SK-N-MC (cell line): Measurements from ENCODE around the gene UBE4A.

Source experiments
- DNase-seq: peaks from one replicate; pipeline ENCODE4 v3.0.0-alpha.2; 2011; ENCODE audit warnings: low read depth, low spot score
- H3K27ac ChIP-seq: fragments of 200-600 bp; sonication (generic); 2 replicates; pipeline ENCODE4 v1.5.1; 2016; ENCODE audit warnings: mixed run types
- H3K36me3 ChIP-seq: fragments of 200-600 bp; sonication (generic); 2 replicates; pipeline ENCODE4 v1.6.1; 2017; ENCODE audit warnings: antibody characterized with exemption, low read length, mixed read lengths; ENCODE audit not compliant: insufficient read depth
- H3K4me3 ChIP-seq: fragments of 200-600 bp; sonication (generic); 2 replicates; pipeline ENCODE4 v1.5.1; 2016
- H3K9ac ChIP-seq: fragments of 200-600 bp; sonication (generic); 2 replicates; pipeline ENCODE4 v1.8.0; 2017; ENCODE audit warnings: mixed run types, mixed read lengths; ENCODE audit not compliant: insufficient read length
- H3K9me3 ChIP-seq: fragments of 200-600 bp; sonication (generic); 2 replicates; pipeline ENCODE4 v1.6.1; 2017; ENCODE audit warnings: low read depth, mild to moderate bottlenecking, antibody characterized with exemption, low read length, moderate library complexity, mixed read lengths
- EZH2 ChIP-seq: fragments of 200-600 bp; sonication (generic); IDR thresholded peaks from one replicate; pipeline ENCODE4 v1.6.1; 2017; ENCODE audit warnings: antibody characterized with exemption
- FOXP2 ChIP-seq: optimal IDR thresholded peaks from 2 replicates; pipeline ENCODE3; 2011; ENCODE audit warnings: mild to moderate bottlenecking, moderate library complexity; ENCODE audit not compliant: insufficient read depth; ENCODE audit errors: extremely low read length, control extremely low read depth
- POLR2AphosphoS5 ChIP-seq: IDR thresholded peaks from 2 replicates; pipeline ENCODE4 v1.6.1; 2012; ENCODE audit warnings: mild to moderate bottlenecking, low read depth, low read length, borderline replicate concordance

UBE4A gene

GRCh38 chr11:118441770-118442275, 82.4 kb downstream of the UBE4A start:
- H3K9me3 ChIP-seq, result no peaks in the 10 kb centered on the region
- no peak overlapping the region for H3K4me3 ChIP-seq
- TF ChIP-seq FOXP2, result no peak
- TF ChIP-seq POLR2AphosphoS5, result no peak
- TF ChIP-seq EZH2, result no peak
- H3K27ac ChIP-seq, result no peak overlapping the region
- H3K9ac ChIP-seq, result no peak overlapping the region
- peaks cover 66% of the 10 kb centered on the region for H3K36me3 ChIP-seq
- DNase-seq, result no peak

- TF ChIP-seq EZH2 (no peak), POLR2AphosphoS5 (no peak), FOXP2 (no peak)
- peaks cover 71% of the 10 kb centered on the region for H3K36me3 ChIP-seq
- H3K27ac ChIP-seq, result no peak overlapping the region
- no peak for DNase-seq
- H3K9ac ChIP-seq, result no peak overlapping the region
- no peaks in the 10 kb centered on the region for H3K9me3 ChIP-seq
- H3K4me3 ChIP-seq, result no peak overlapping the region
These were observed 82.9 kb downstream of the UBE4A start for GRCh38 chr11:118442301-118442700.

DNA sequence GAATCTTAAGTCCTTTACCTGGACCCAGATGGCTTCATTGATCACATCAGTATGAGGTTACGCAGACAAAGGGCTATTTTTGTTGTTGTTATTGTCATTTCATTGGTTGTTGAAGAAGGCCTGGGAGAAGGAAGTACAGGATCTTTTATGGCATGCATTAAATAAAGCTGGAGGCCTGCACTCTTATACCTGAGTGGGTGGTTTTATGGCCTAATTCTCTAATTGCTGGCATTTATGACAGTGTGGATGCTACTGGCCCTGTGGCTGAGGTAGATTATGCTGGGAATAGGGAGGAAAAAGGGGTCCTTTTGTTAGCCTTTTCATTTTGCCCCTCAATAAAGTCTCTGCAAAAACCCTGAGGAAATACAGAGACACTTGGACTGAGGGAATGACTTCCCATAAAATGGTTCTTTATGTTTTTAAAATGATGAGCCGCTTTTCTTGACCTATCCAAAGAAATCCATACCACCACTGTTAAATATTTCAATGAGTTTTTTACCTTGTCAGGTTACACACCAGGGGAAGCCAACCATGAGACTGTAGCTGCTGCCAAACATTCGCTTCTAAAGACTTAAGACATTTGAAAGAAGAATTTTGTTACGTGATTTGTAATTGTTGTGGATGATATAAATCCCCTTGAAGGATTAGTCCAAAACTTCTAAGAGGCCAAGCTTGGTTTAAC, 83.6 kb downstream of the UBE4A start:
- Histone ChIP-seq H3K9ac (no peak overlapping the region), H3K4me3 (no peak overlapping the region), H3K9me3 (no peaks in the 10 kb centered on the region), H3K36me3 (peaks cover 79% of the 10 kb centered on the region), H3K27ac (no peak overlapping the region)
- TF ChIP-seq FOXP2 (no peak), POLR2AphosphoS5 (no peak), EZH2 (no peak)
- no peak for DNase-seq

GRCh38 chr11:118443590-118444218, 84.3 kb downstream of the UBE4A start:
- H3K4me3 ChIP-seq, result no peak overlapping the region
- H3K9ac ChIP-seq, result no peak overlapping the region
- no peak for DNase-seq
- no peak for TF ChIP-seq FOXP2
- no peak for TF ChIP-seq POLR2AphosphoS5
- TF ChIP-seq EZH2, result no peak
- H3K27ac ChIP-seq, result no peak overlapping the region
- H3K9me3 ChIP-seq, result no peaks in the 10 kb centered on the region
- peaks cover 81% of the 10 kb centered on the region for H3K36me3 ChIP-seq

- peak overlapping the region; percentile 51; the same call in 1 of the 2 replicates for H3K27ac ChIP-seq
- no peak for DNase-seq
- no peak for TF ChIP-seq EZH2
- TF ChIP-seq FOXP2, result no peak
- no peak for TF ChIP-seq POLR2AphosphoS5
These were observed 88.0 kb downstream of the UBE4A start for GRCh38 chr11:118447423-118447822.

DNA sequence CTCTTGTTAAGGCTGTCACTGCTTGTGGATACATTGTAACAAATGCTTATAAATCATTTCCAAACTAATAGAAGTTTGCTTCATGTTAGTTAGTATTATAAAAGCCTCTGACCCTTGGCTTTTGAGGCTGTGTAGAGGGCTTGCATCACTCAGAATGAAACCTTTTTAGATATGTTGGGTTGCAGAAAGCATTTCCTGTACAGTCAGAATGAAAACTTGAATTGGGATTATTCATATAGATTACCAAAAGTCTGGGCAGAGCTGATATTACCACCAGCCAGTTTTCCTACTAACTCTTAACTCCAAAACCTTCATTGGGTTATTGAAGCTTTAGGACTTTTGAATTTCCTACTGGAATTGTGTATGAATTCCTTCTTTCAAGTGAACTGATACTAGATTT, 88.9 kb downstream of the UBE4A start:
- TF ChIP-seq EZH2 (no peak), POLR2AphosphoS5 (no peak), FOXP2 (no peak)
- Histone ChIP-seq H3K27ac (peak overlapping the region; percentile 51), H3K9me3 (no peaks in the 10 kb centered on the region), H3K4me3 (no peak overlapping the region), H3K36me3 (peaks cover 57% of the 10 kb centered on the region), H3K9ac (no peak overlapping the region)
- DNase-seq, result no peak

More at GRCh38 chr11:118447423-118447822, 88.0 kb downstream of the UBE4A start:
- Histone ChIP-seq H3K4me3 (no peak overlapping the region), H3K36me3 (peaks cover 65% of the 10 kb centered on the region), H3K9me3 (no peaks in the 10 kb centered on the region), H3K9ac (no peak overlapping the region)
